Measurements from ENCODE around the gene CEBPB.

The CEBPB gene

DNA sequence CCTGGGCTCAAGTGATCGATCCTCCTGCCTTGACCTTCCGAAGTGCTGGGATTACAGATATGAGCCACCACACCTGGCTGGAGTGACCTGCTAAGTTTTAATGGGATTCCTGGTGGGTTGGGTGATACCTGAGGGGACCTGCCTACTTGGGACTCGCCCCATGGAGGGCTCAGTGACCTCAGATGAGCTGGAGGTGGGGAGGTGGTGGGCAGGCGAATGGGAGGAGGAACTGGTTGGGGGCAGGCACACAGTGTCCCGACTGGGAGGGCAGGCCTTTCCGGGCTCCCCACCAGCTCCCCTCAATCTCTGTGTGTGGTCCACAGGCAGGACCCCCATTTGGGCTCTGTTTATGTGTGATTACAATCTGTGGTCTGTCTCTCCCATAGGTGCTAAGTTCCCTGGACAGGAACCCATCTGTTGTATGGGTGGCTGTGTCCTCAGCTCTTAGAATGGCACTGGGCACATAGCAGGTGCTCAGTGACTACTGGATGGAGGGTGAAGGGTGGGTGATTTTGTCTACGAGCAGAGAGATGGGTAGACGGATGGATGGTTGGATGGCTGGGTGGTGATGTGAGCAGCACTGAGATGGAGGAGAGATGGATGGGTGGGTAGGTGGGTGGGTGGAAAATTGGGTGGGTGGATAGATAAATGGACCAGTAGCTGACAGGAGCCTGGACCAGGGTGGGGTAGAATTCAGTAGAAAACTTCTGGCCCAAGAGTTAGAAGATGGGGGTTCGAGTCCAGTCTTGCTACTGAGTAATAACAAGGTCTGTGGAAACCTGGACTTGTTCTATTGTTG lies 23.8 kb downstream of the CEBPB start:
- DNase-seq, result no peak

DNA sequence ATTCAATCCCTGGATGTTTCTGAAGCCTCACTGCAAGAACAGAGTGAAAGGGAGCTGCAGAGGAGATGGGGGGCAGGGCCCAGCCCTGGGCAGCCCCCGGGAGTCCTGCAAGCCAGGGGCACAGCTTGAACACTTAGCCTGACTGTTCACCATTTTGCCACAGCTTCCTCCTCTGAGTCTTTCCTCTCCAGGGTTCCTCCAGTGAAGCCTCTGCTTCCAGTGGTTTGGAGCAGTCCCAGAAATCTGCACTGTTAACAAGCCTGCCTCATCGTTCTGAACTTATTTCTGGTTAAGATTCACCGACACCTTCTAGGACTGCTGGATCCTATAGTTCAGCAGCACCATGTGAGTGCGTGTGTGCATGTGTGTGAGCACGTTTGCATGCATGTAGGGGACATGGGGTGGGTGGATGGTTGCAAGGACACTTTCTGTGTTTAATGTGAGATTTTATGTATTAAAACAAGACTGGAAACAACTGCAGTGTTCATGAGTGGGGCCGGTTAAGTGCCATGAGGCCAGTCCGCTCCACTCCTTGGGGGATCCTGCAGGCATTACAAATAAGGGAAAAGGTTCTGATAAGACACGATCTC lies 24.6 kb downstream of the CEBPB start:
- no peak for DNase-seq

- DNase-seq, result no peak
These were observed 25.3 kb downstream of the CEBPB start for GRCh38 chr20:50215926-50216325.

DNA sequence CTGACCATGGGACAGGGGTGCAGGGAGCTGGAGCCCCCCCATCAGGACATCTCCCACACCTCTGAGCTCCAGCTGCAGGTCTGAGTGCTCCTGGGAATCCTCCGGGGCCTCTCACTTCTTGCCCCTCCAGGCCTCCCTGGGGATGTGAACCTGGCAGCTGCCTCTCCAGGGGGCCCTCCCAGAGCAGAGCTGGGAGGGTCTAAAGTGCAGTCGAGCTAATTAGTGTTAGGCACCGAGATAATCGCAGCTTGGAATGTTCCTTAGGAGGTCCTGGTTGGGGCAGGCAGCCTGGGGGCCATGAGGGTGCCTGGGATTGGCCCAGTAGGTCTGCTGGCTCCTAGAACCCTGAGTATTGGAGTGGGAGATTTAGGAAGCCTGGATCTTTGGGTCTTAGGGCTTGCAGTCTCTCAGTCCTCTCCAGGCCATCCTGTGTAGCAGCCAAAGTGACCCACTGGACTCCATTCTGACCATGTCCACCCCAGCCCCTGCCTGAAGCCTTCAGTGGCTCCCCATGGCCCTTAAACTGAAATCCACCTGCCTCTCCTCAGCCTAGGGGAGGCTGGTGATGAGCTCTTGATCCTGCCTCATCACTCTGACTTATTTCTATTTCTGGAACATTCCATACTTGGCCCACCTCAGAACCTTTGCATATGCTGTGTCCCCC lies 26.0 kb downstream of the CEBPB start:
- DNase-seq, result no peak

GRCh38 chr20:50217207-50217949 lies 26.7 kb downstream of the CEBPB start:
- DNase-seq, result no peak

DNA sequence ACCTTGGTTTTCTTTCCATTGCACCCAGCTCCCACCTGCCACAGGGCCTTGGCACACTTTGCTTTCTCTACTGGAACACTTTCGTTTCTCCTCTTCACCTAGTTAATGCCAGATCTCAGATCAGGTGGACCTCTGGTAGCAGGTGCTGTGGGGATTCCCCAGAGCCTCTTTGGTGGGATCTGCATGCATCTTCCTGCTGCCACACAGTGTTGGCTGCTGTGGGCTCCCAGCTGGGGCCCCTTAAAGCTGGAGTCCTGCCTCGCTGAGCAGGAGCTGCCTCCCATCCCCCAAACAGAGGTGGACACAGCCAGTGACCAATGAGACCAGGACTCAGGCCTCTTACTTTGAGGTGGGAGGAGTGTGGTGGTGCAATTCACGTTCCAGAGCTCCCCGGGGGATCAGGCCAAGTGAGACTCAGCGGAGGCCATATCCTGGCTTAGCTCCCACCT lies 28.4 kb downstream of the CEBPB start:
- peak; percentile 27 for DNase-seq

DNA sequence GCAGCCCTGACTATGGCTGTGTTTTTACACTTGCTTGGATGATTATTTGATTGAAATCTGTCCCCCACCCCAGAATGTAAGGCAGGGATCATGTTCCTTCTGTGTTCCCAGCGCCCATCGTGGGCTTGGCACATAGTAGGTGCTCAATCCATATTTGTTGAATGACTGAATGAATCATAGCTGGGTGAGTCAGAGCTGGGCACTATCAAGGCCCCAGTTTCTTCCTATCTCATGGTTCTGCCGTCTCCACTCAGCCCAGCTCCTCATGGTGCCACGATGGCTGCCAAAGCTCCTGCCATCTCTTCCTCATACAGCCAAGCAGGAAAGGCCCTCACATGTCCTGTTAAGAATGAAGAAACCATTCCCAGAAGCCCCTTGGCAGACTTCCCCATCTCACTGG lies 29.0 kb downstream of the CEBPB start:
- DNase-seq, result no peak

GRCh38 chr20:50220093-50220893 lies 29.7 kb downstream of the CEBPB start:
- no peak for DNase-seq

DNA sequence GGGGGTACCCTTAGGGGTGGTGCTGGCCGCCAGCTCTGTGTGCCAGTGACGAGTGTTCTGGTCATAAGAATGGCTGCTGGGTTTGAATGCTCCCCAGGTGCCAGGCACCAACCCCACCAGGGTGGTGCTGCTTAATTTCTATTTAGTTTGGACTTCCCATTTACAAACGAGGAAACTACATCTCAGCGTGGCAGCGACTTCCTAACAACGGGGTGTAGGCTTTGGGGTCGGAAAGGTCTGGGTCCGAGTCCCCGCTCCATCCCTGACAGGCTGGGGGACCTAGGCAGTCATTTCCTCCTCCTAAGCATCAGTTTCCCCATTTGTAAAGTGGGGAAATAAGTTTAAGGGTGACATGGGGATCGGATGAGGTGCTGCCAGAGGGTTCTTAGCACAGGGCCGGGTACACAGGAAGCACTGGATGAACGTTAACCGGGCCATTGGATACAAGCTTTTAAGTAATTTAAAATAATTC lies 30.3 kb downstream of the CEBPB start:
- DNase-seq, result no peak

DNA sequence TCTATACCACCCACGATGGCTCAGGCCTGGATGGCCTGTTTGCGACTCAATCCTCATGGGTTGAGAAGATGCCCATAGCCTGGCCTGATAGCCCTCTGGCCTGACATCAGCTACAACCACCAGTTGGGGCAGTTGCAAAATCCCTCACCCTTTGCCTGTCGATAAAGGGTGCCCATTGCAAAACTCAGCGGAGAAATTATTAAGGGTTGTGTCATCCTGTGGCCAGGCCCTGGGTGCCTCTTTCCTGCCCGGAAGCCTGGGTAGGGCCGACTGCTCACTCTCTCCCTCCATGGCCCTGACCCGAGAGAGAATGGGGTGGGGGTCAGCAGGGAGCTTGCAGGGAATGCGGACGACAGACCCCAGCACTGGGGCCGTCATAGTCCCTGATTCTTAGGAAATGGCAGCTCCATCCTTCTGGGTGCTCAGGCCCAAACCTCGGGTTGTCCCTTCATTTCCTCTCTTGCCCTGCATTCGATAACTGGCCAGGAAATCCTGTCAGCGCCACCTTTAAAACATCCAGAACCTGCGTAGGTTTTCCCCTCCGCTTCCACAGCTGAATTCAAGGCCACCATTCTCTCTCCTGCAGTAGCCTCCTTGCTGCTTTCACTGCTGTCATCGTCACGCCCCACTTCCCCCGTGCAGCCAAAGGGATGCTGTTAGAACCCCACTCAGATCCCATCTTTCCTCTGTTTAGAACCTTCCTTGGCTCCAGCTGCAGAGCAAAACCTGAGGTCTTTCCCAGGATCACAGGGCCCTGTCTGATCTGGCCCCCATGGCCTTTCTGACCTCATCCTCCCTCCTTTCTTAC lies 31.1 kb downstream of the CEBPB start:
- no peak for DNase-seq

- no peak for DNase-seq
These were observed 31.8 kb downstream of the CEBPB start for GRCh38 chr20:50222309-50223038.

DNA sequence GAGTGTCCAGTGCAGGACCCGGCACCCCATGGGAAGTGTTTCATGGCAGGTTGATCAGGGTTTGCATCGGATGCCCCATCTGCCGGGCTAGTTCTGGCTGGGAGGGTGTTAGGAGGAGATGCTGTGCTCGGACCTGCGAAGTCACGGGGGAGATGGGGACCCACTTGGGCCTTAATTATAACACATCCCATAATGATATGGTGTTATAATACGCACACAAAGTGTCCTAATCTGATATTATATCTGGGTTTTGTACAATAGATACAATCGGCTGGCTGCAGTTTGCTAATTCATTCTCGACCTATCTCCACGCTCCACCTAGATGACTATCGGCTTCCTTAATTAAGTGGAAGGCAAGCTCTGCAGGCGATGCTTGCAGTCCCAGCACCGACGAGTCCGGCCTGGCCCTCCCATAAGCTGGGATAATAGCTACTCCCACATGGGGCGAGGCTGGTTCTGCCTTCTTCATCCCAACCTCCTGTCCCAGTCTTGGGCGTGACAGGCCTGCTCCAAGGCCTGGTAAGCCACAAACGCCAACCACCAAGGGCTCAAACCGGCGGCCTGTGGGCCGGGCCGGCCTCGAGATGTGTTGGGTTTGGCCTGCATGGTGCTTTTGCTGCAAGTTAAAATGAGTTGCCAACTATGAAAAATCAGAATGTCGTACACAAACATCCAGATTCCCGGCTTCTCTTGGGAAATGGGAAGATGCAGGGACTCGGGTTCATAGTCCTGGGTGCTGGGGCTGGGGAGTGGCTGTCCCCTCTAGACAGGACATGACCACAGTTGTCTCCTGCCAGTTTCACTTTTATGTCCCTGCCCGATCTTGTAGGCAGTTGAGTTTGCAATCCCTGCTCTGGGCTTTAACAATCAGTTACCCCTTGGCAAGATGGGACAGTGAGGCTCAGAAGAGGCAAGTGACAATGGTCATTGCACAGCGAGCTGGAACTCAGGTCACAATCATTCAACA lies 32.7 kb downstream of the CEBPB start:
- no peak for DNase-seq

GRCh38 chr20:50224052-50224451 lies 33.4 kb downstream of the CEBPB start:
- no peak for DNase-seq

GRCh38 chr20:50224531-50225255 lies 34.1 kb downstream of the CEBPB start:
- DNase-seq, result peak; percentile 16

DNA sequence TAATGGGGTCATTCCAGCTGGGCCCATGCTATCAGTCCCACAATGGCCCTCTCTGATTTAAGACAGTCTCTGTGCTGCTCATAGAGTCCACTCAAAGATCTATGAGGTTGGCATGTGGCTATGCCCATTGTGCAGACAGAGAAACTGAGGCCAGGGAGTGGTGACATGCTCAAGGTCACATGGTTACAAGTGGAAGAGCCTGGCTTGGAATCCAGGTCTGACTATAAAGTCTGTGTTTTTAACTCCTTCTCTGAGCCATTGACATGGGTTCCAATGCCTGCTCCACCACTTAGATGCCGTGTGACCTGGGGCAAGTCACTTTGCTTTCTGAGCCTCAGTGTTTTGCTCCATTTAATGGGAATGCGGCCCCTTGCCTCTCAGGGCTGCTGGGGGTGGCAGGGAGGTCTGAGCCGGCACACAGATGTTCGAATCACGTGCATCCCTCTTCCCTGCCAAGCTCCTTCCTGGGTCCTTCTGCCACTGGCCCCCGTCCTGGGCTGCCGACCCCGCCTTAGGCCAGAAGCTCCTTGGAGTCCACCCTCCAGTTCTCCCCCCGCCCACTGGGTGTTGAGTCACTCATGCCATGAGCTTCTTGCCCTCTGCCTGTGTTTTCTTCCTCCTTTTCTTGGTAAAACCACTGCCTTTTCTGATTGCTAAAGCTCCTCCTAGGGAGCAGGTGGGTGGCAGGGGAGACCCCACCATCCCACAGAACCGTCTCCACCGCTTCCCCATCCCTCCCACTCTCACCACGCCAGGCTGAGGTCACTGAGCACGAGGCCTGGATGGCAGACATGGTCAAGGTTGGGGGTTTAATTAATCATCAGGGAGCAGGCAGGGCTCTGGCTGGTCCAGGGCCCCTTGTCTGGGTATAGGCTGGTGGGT lies 35.7 kb downstream of the CEBPB start:
- no peak for DNase-seq

DNA sequence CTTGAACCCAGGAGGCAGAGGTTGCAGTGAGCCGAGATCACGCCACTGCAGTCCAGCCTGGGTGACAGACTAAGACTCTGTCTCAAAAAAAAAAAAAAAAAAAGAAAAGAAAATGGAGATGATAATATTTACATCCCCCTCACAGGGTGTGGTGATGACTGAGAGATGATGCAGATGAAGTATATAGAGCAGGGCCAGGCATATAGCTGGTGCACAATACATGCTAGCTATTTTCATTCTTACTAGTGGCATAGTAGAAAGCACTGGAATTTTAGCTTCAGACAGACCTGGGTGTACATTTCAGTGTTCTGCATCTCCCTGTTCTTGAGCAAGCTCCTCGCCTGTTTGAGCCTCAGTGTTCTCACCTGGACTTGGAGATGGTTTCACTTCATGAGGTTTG lies 36.9 kb downstream of the CEBPB start:
- DNase-seq, result no peak

- DNase-seq, result no peak
These were observed 38.6 kb downstream of the CEBPB start for GRCh38 chr20:50229156-50229607.

- no peak for DNase-seq
These were observed 39.6 kb downstream of the CEBPB start for GRCh38 chr20:50230184-50230583.

All from RPMI8226 (cell line).